ENCODE results near the gene ATXN1.
A peak's percentile ranks its signal among the peaks of the same experiment; 100 is the strongest.

Gene ATXN1

GRCh38 chr6:16505711-16506357 is 255.4 kb downstream of the ATXN1 start:
- no peak for TF ChIP-seq CREB5 (CRISPR knock-in tag; IDR thresholded peaks at IDR 0.05; ENCODE audit: low read depth)
- no peak for TF ChIP-seq ZNF70 (CRISPR knock-in tag; IDR thresholded peaks at IDR 0.05)
- no peak for TF ChIP-seq CSDC2 (CRISPR knock-in tag; IDR thresholded peaks at IDR 0.05)
- TF ChIP-seq CSRNP3 (CRISPR knock-in tag; IDR thresholded peaks at IDR 0.05) = no peak
- TF ChIP-seq PPARA (CRISPR knock-in tag; IDR thresholded peaks at IDR 0.05; ENCODE audit: borderline replicate concordance) = no peak
- TF ChIP-seq SNAI2 (CRISPR knock-in tag; IDR thresholded peaks at IDR 0.05) = no peak
- TF ChIP-seq POU6F1 (CRISPR knock-in tag; IDR thresholded peaks at IDR 0.05; ENCODE audit: borderline replicate concordance, low read depth) = no peak
- TF ChIP-seq TOX (CRISPR knock-in tag; IDR thresholded peaks at IDR 0.05; ENCODE audit: borderline replicate concordance) = no peak
- no peak for TF ChIP-seq GLIS3 (CRISPR knock-in tag; IDR thresholded peaks at IDR 0.05)
- no peak for TF ChIP-seq ZNF565 (CRISPR knock-in tag; conservative IDR thresholded peaks at IDR 0.05; ENCODE audit: low read depth)
- no peak for TF ChIP-seq ARNTL (CRISPR knock-in tag; IDR thresholded peaks at IDR 0.05; ENCODE audit: borderline replicate concordance, low read depth)
- TF ChIP-seq ZFP30 (CRISPR knock-in tag; IDR thresholded peaks at IDR 0.05) = no peak
- no peak for TF ChIP-seq ZFP3 (CRISPR knock-in tag; IDR thresholded peaks at IDR 0.05)
- TF ChIP-seq TCF4 (CRISPR knock-in tag; IDR thresholded peaks at IDR 0.05; ENCODE audit: borderline replicate concordance) = no peak
- peak; percentile 93 for ATAC-seq

- ATAC-seq = no peak
- no peak for TF ChIP-seq CSDC2 (CRISPR knock-in tag; IDR thresholded peaks at IDR 0.05)
- TF ChIP-seq ZFP3 (CRISPR knock-in tag; IDR thresholded peaks at IDR 0.05) = no peak
- TF ChIP-seq PPARA (CRISPR knock-in tag; IDR thresholded peaks at IDR 0.05; ENCODE audit: borderline replicate concordance) = no peak
- no peak for TF ChIP-seq TSHZ2 (CRISPR knock-in tag; IDR thresholded peaks at IDR 0.05)
- TF ChIP-seq CSRNP3 (CRISPR knock-in tag; IDR thresholded peaks at IDR 0.05) = no peak
- no peak for TF ChIP-seq ZFP30 (CRISPR knock-in tag; IDR thresholded peaks at IDR 0.05)
- no peak for TF ChIP-seq ZC3H10 (CRISPR knock-in tag; IDR thresholded peaks at IDR 0.05)
- TF ChIP-seq ZNF565 (CRISPR knock-in tag; conservative IDR thresholded peaks at IDR 0.05; ENCODE audit: low read depth) = no peak
- no peak for TF ChIP-seq ZNF8 (CRISPR knock-in tag; IDR thresholded peaks at IDR 0.05)
- TF ChIP-seq TCF4 (CRISPR knock-in tag; IDR thresholded peaks at IDR 0.05; ENCODE audit: borderline replicate concordance) = no peak
- TF ChIP-seq ISL1 (CRISPR knock-in tag; IDR thresholded peaks at IDR 0.05) = no peak
- no peak for TF ChIP-seq RARB (CRISPR knock-in tag; IDR thresholded peaks at IDR 0.05)
- no peak for TF ChIP-seq GLIS3 (CRISPR knock-in tag; IDR thresholded peaks at IDR 0.05)
- TF ChIP-seq BACH2 (CRISPR knock-in tag; IDR thresholded peaks at IDR 0.05; ENCODE audit: borderline replicate concordance) = no peak
Observed at GRCh38 chr6:16504609-16505008, 256.7 kb downstream of the ATXN1 start.

GRCh38 chr6:16503970-16504415 is 257.3 kb downstream of the ATXN1 start:
- ATAC-seq = no peak
- no peak for TF ChIP-seq ZNF8 (CRISPR knock-in tag; IDR thresholded peaks at IDR 0.05)
